Bone marrow (tissue), 2 donors: Measurements from ENCODE around the gene LRMDA.
A peak's percentile ranks its signal among the peaks of the same experiment; 100 is the strongest.
"Not testable (repeated sequence)": the region's sequence is repeated elsewhere in the genome, so short reads cannot be mapped to it uniquely, and the experiment has no call there.

ENCODE experiments used
- DNase-seq, 2 donors: peaks; one replicate each; lab custom pipeline; 2025; lab: John Stamatoyannopoulos, UW

The LRMDA gene

GRCh38 chr10:76497666-76498065, 1066.2 kb downstream of the LRMDA start:
- DNase-seq = no peak

- no peak for DNase-seq
These were observed 1073.4 kb downstream of the LRMDA start for GRCh38 chr10:76504823-76505222.

GRCh38 chr10:76509446-76509845, 1078.0 kb downstream of the LRMDA start:
- DNase-seq = no peak

- DNase-seq = no peak
These were observed 1082.9 kb downstream of the LRMDA start for GRCh38 chr10:76514321-76514720.

GRCh38 chr10:76514869-76515268, 1083.4 kb downstream of the LRMDA start:
- no peak for DNase-seq

- no peak for DNase-seq
These were observed 1091.1 kb downstream of the LRMDA start for GRCh38 chr10:76522547-76522946.

GRCh38 chr10:76523246-76523645, 1091.8 kb downstream of the LRMDA start:
- DNase-seq = no peak

GRCh38 chr10:76523791-76524351, 1092.4 kb downstream of the LRMDA start:
- no peak for DNase-seq

- DNase-seq = not testable (repeated sequence)
These were observed 1095.4 kb downstream of the LRMDA start for GRCh38 chr10:76526833-76527232.

GRCh38 chr10:76540331-76540730, 1108.9 kb downstream of the LRMDA start:
- DNase-seq = no peak

- DNase-seq = no peak
These were observed 1109.4 kb downstream of the LRMDA start for GRCh38 chr10:76540786-76541185.

- DNase-seq = no peak
These were observed 1110.4 kb downstream of the LRMDA start for GRCh38 chr10:76541852-76542251.

GRCh38 chr10:76542307-76542930, 1111.0 kb downstream of the LRMDA start:
- no peak for DNase-seq

- DNase-seq = no peak
These were observed 1112.2 kb downstream of the LRMDA start for GRCh38 chr10:76543655-76544054.

GRCh38 chr10:76544789-76545188, 1113.4 kb downstream of the LRMDA start:
- no peak for DNase-seq

GRCh38 chr10:76546411-76546810, 1115.0 kb downstream of the LRMDA start:
- no peak for DNase-seq

GRCh38 chr10:76547352-76547972, 1116.0 kb downstream of the LRMDA start:
- peak; percentile 12 to 38 for DNase-seq

- DNase-seq = no peak
These were observed 1117.3 kb downstream of the LRMDA start for GRCh38 chr10:76548716-76549115.

GRCh38 chr10:76549171-76549570, 1117.7 kb downstream of the LRMDA start:
- no peak for DNase-seq

GRCh38 chr10:76550806-76551205, 1119.4 kb downstream of the LRMDA start:
- DNase-seq = no peak

- DNase-seq = no peak
These were observed 1120.9 kb downstream of the LRMDA start for GRCh38 chr10:76552091-76552873.

- DNase-seq = no peak
These were observed 1122.0 kb downstream of the LRMDA start for GRCh38 chr10:76553263-76554032.
